HepG2 (cell line): ENCODE results near the gene TSHZ2. TPM values are rescaled to one million over a fixed set of nuclear protein-coding genes. Genes with fewer than 3 reads are reported as not detected.

Source experiments
- ATAC-seq: fragments of 200-7000 bp; cut with Tn5 transposase; 3 replicates; pipeline ENCODE4 v1.9.1; 2020; ENCODE audit warnings: mild to moderate bottlenecking, moderate library complexity
- BruUV-seq: library from RNA; stranded (reverse); fragments of 400-500 nt; replicated peaks from 2 replicates; lab custom pipeline; 2021; lab: Mats Ljungman, UMichigan
- CTCF ChIA-PET: fragments of 300-600 bp; formaldehyde crosslinking; extraction: SDS; loops from one replicate; lab custom pipeline; 2021; ENCODE audit warnings: low total read pairs, inconsistent platforms, low intra/inter-chr PET ratio; lab: Yijun Ruan, JAX
- POLR2A ChIA-PET: fragments of 350-600 bp; sonication (Branson Sonifier 250); formaldehyde crosslinking; loops from one replicate; lab custom pipeline; 2020; ENCODE audit warnings: antibody characterized with exemption, inconsistent platforms; lab: Yijun Ruan, JAX
- DNase-seq: peaks from one replicate; pipeline ENCODE4 v3.0.0-alpha.2; 2015; ENCODE audit warnings: low spot score
- FAIRE-seq: peaks from 3 replicates; lab custom pipeline; 2011; peaks lifted over from hg19 to GRCh38; lab: Jason Lieb, UNC
- H2AFZ ChIP-seq: one replicate; pipeline ENCODE4 v1.6.1; 2011; ENCODE audit warnings: low read length, inconsistent platforms
- H3K27ac ChIP-seq: fragments of 300-600 bp; 3 replicates; pipeline ENCODE4 v1.8.0; 2011; ENCODE audit warnings: mixed run types, mild to moderate bottlenecking, mixed read lengths, low read length, inconsistent platforms; ENCODE audit not compliant: insufficient read depth; ENCODE audit errors: extremely low read length
- H3K27me3 ChIP-seq, 2 experiments: fragments of 200-600 bp in 1 of 2; 2 replicates in 1 of 2; 3 replicates in 1 of 2; pipeline versions ENCODE4 v1.6.0 to v1.8.0; 2011; ENCODE audit warnings: low read length in 2 of 2, mild to moderate bottlenecking in 2 of 2, moderate library complexity in 2 of 2, inconsistent platforms in 1 of 2; ENCODE audit not compliant: insufficient read depth in 2 of 2, control insufficient read depth in 1 of 2
- H3K36me3 ChIP-seq, 2 experiments: fragments of 200-600 bp in 1 of 2; replicated peaks in 1 of 2; 2 replicates in 1 of 2; 3 replicates in 1 of 2; pipeline versions ENCODE4 v1.5.1 to v1.8.0; 2011; ENCODE audit warnings: low read length in 2 of 2, inconsistent platforms in 1 of 2; ENCODE audit not compliant: insufficient read depth in 2 of 2, control insufficient read depth in 1 of 2
- H3K4me1 ChIP-seq: 2 replicates; pipeline ENCODE4 v1.5.1; 2012; ENCODE audit warnings: low read length, inconsistent platforms; ENCODE audit not compliant: insufficient read depth
- H3K4me2 ChIP-seq: 2 replicates; pipeline ENCODE4 v1.6.0; 2011; ENCODE audit warnings: low read depth, low read length, inconsistent platforms
- H3K4me3 ChIP-seq, 3 experiments: fragments of 200-600 bp in 1 of 3; sonication (generic), shearing (Covaris generic) in 1 of 3; replicated peaks in 1 of 3; 2 replicates each; pipeline ENCODE4 v1.5.1; 2011 to 2016; ENCODE audit warnings: low read length in 3 of 3, inconsistent platforms in 2 of 3, low read depth in 2 of 3, mild to moderate bottlenecking in 2 of 3, control low read depth in 1 of 3, mixed read lengths in 1 of 3; ENCODE audit not compliant: insufficient read depth in 1 of 3
- H3K79me2 ChIP-seq: one replicate; pipeline ENCODE4 v1.6.1; 2011; ENCODE audit warnings: low read length, inconsistent platforms; ENCODE audit not compliant: insufficient read depth
- H3K9ac ChIP-seq: 2 replicates; pipeline ENCODE4 v1.6.0; 2011; ENCODE audit warnings: mild to moderate bottlenecking, low read depth, low read length, inconsistent platforms; ENCODE audit not compliant: insufficient read depth
- H3K9me3 ChIP-seq: 2 replicates; pipeline ENCODE4 v1.5.1; 2012; ENCODE audit warnings: mild to moderate bottlenecking, low read length
- H4K20me1 ChIP-seq: 2 replicates; pipeline ENCODE4 v1.6.0; 2011; ENCODE audit warnings: inconsistent platforms, mild to moderate bottlenecking, low read length, moderate library complexity; ENCODE audit not compliant: insufficient read depth
- MYC ChIP-seq: sonication (generic); formaldehyde crosslinking; IDR thresholded peaks from 2 replicates; pipeline ENCODE4 v1.9.0; 2021; ENCODE audit warnings: missing genetic modification reagents, borderline replicate concordance
- PRPF4 ChIP-seq: fragments of 200-400 bp; formaldehyde crosslinking; IDR thresholded peaks from 2 replicates; pipeline ENCODE4 v1.6.1; 2016; ENCODE audit warnings: low read length, low read depth; ENCODE audit not compliant: poor library complexity, severe bottlenecking
- SP1 ChIP-seq, 2 experiments: fragments of 450-650 bp in 1 of 2; sonication (generic) in 1 of 2; formaldehyde crosslinking in 1 of 2; IDR thresholded peaks; 2 replicates each; pipeline versions ENCODE4 v1.4.0 to v1.6.1; 2016 to 2020; ENCODE audit warnings: missing genetic modification reagents in 1 of 2
- U2AF2 ChIP-seq: fragments of 200-400 bp; formaldehyde crosslinking; IDR thresholded peaks from 2 replicates; pipeline ENCODE4 v1.6.1; 2017; ENCODE audit warnings: low read depth, mild to moderate bottlenecking, low read length
- YEATS2 ChIP-seq: sonication (generic); formaldehyde crosslinking; IDR thresholded peaks from 2 replicates; pipeline ENCODE4 v1.4.0; 2020; ENCODE audit warnings: missing genetic modification reagents, borderline replicate concordance
- ZBTB25 ChIP-seq: IDR thresholded peaks from 2 replicates; pipeline ENCODE4 v1.6.1; 2018; ENCODE audit warnings: missing genetic modification reagents
- ZBTB40 ChIP-seq, 2 experiments: fragments of 450-650 bp in 1 of 2; sonication (generic) in 1 of 2; formaldehyde crosslinking in 1 of 2; IDR thresholded peaks; 2 replicates each; pipeline versions ENCODE4 v1.6.1 to v1.8.0; 2016 to 2022; ENCODE audit warnings: antibody characterized with exemption in 1 of 2, mild to moderate bottlenecking in 1 of 2, missing genetic modification reagents in 1 of 2
- ZNF281 ChIP-seq: sonication (generic); formaldehyde crosslinking; IDR thresholded peaks from 2 replicates; pipeline ENCODE4 v1.4.0; 2020; ENCODE audit warnings: missing genetic modification reagents, borderline replicate concordance
- ZNF577 ChIP-seq: sonication (generic); formaldehyde crosslinking; IDR thresholded peaks from 2 replicates; pipeline ENCODE4 v1.4.0; 2020; ENCODE audit warnings: mild to moderate bottlenecking, low read depth, missing genetic modification reagents, borderline replicate concordance
- ZNF777 ChIP-seq: sonication (generic); formaldehyde crosslinking; IDR thresholded peaks from 2 replicates; pipeline ENCODE4 v1.4.0; 2020; ENCODE audit warnings: missing genetic modification reagents
- WGBS: methylation state at CpG from one replicate; pipeline ENCODE4 v1.1.6; 2017; ENCODE audit warnings: low lambda C conversion rate; 5-methylcytosine and 5-hydroxymethylcytosine counted together
- in situ Hi-C: cut with HindIII; loops from 2 replicates; pipeline ENCODE4 v1.10.0; 2017; ENCODE audit warnings: low pct_unique_long_range_greater_than_20kb; ENCODE audit not compliant: extremely low pct_ligation_motif_present
- intact Hi-C: fragments of 100-400 bp; cut with micrococcal nuclease; formaldehyde crosslinking; loops from one replicate; pipeline ENCODE4 v1.10.0; 2022; ENCODE audit not compliant: unreplicated experiment
- polyA plus RNA-seq, 8 experiments: library from polyadenylated mRNA; depleted of rRNA in 3 of 8; stranded (reverse) in 7 of 8; unstranded in 1 of 8; fragments of >200 nt; fragmentation: Illumina TruSeq in 4 of 8; extraction: Trizol in 4 of 8; gene quantifications; 2 replicates each; pipeline versions ENCODE4 v1.2.1 to v1.2.3, GENCODE V29; 2011 to 2016; ENCODE audit warnings: low read depth in 4 of 8, missing spikeins in 1 of 8, mixed read lengths in 1 of 8; ENCODE audit not compliant: insufficient read depth in 1 of 8
- total RNA-seq, 5 experiments: library from RNA; depleted of rRNA; stranded (reverse); fragments of >200 nt; fragmentation: Illumina TruSeq; extraction: Trizol; gene quantifications; 2 replicates each; pipeline ENCODE4 v1.2.3, GENCODE V29; 2016; ENCODE audit warnings: low read depth in 1 of 5

TSHZ2 gene
- total and polyA plus RNA-seq, 2 of the 13 experiments (the other 11 are each of a cell fraction or from before 2014, with no cell fraction given) = 0.01 TPM; not detected in 1

- Histone ChIP-seq H3K9me3 (no peaks in the 10 kb centered on the region), H2AFZ (no peak overlapping the region), H3K4me2 (peak overlapping the region; percentile 64), H3K27ac (peak overlapping the region; percentile 68), H3K27me3 (no peaks in the 10 kb centered on the region), H4K20me1 (no peaks in the 10 kb centered on the region), H3K36me3 (no peaks in the 10 kb centered on the region; a peak in 1 of 5 replicates), H3K4me1 (peaks cover 14% of the 10 kb centered on the region; the same call in 1 of the 2 replicates), H3K79me2 (peaks cover 12% of the 10 kb centered on the region), H3K4me3 (peak overlapping the region in 2 of 3 experiments; percentile 51 to 77; a peak in 3 of 6 replicates), H3K9ac (peak overlapping the region; percentile 75; the same call in 1 of the 2 replicates)
- ATAC-seq = no peak
- no TSS peak for BruUV-seq
- DNase-seq = no peak
- ChIA-PET CTCF (no interaction called here), POLR2A (interaction anchor here (0.8 to 2.2 kb wide), 4 partner anchors 11 to 421 kb away, joined by 4 to 6 read pairs (median 4); no protein-coding TSS in a partner anchor)
- FAIRE-seq = no peak
- WGBS = 79% methylated on average over 4 of the region's 4 CpGs
- intact Hi-C loops = no loop called here
- TF ChIP-seq ZNF777 = no peak
- no peak for TF ChIP-seq ZNF577
- no peak for TF ChIP-seq SP1 (IDR thresholded peaks at IDR 0.05)
- 0 out of 2 replicates have a peak, but pooled peaks have one; percentile 33 for TF ChIP-seq SP1 (CRISPR knock-in tag; IDR thresholded peaks at IDR 0.05)
- TF ChIP-seq U2AF2 = no peak
- TF ChIP-seq ZBTB40 (IDR thresholded peaks at IDR 0.05) = peak; percentile 92
- TF ChIP-seq ZBTB40 (CRISPR knock-in tag; IDR thresholded peaks at IDR 0.05) = peak; percentile 100
- no peak for TF ChIP-seq YEATS2
- 0 out of 2 replicates have a peak, but pooled peaks have one; percentile 10 for TF ChIP-seq ZBTB25 (CRISPR knock-in tag)
- TF ChIP-seq ZNF281 (CRISPR knock-in tag) = peak; percentile 26; the same call in 1 of the 2 replicates
- TF ChIP-seq MYC = no peak
- TF ChIP-seq PRPF4 = peak; percentile 84
- in situ Hi-C loops = no loop called here
These were observed 530.7 kb downstream of the TSHZ2 start for GRCh38 chr20:53502820-53503219.
